Psoas muscle (tissue), 8 donors: ENCODE results near the gene CHRM2. TPM values are rescaled to one million over a fixed set of nuclear protein-coding genes. Genes with fewer than 3 reads are reported as not detected.

ENCODE experiments used
- ATAC-seq, 4 donors: fragments of 200-7000 bp; cut with Tn5 transposase; one replicate each; pipeline ENCODE4 v1.9.1; 2020; ENCODE audit warnings: moderate library complexity in 3 of 4, mild to moderate bottlenecking in 2 of 4
- DNase-seq, 2 donors: peaks; one replicate each; pipeline ENCODE4 v3.0.0-alpha.2; 2020
- H3K27ac ChIP-seq: fragments of 200-600 bp; one replicate; pipeline ENCODE4 v1.8.0; 2022
- H3K27me3 ChIP-seq, 3 donors: fragments of 200-600 bp in 1 of 3; one replicate each; pipeline versions ENCODE4 v1.6.1 to v1.8.0; 2013 to 2022; ENCODE audit warnings: low read length in 2 of 3, mild to moderate bottlenecking in 2 of 3, moderate library complexity in 1 of 3; ENCODE audit not compliant: insufficient read depth in 3 of 3
- H3K36me3 ChIP-seq, 2 donors: fragments of 200-600 bp in 1 of 2; one replicate each; pipeline versions ENCODE4 v1.6.1 to v1.8.0; 2013 to 2022; ENCODE audit warnings: low read depth in 1 of 2, mild to moderate bottlenecking in 1 of 2, moderate library complexity in 1 of 2; ENCODE audit not compliant: insufficient read depth in 1 of 2
- H3K4me1 ChIP-seq: fragments of 200-600 bp; one replicate; pipeline ENCODE4 v1.8.0; 2022
- H3K4me3 ChIP-seq: fragments of 200-600 bp; one replicate; pipeline ENCODE4 v1.8.0; 2022; ENCODE audit warnings: mild to moderate bottlenecking
- H3K9me3 ChIP-seq: fragments of 200-600 bp; one replicate; pipeline ENCODE4 v1.8.0; 2022
- CTCF ChIP-seq: fragments of 200-600 bp; IDR thresholded peaks from one replicate; pipeline ENCODE4 v1.8.0; 2022; ENCODE audit warnings: antibody characterized with exemption
- WGBS, 3 donors: extraction: QIAGEN DNeasy Blood & Tissue Kit; methylation state at CpG; one replicate each; pipeline versions ENCODE4 v1.1.6 to v1.1.7; 2013; 5-methylcytosine and 5-hydroxymethylcytosine counted together
- intact Hi-C, 2 donors: fragments of 100-400 bp; cut with DNase I; formaldehyde crosslinking; loops; one replicate each; pipeline versions ENCODE4 v1.11.0 to v1.14.2; 2022
- polyA plus RNA-seq, 3 donors: library from polyadenylated mRNA; stranded (reverse); fragments of 200-250 nt; gene quantifications; one replicate each; pipeline ENCODE4 v1.2.3, GENCODE V29; 2013
- total RNA-seq, 4 donors: library from RNA; stranded (reverse); fragmentation: NEBNext Ultra II Directional in 2 of 4; extraction: Animal tissue kit (Norgen Biotek cat#: 25700) in 2 of 4; gene quantifications; one replicate each; pipeline versions ENCODE4 v1.2.1 to v1.2.4, GENCODE V29; 2021 to 2023
- donor health status: healthy with polysubstance abuse.
- donor health status: DM: no; HTN: no; CAD: no; lungs with moderate emphysema.
- donor health status: Bipolar disorder and iron deficiency.
- donor health status: healthy.
- donor health status: DM: yes; HTN: yes; CAD: no.
- donor health status: DM: no; HTN: no; CAD: no.
- donor health status: DM: no; HTN: no; CAD: no.
- donor health status: DM: yes; HTN: yes; CAD: no.

The CHRM2 gene
- total and polyA plus RNA-seq, 7 donors = not detected

- no peaks in the 10 kb centered on the region for H3K36me3 ChIP-seq
These were observed 168.3 kb downstream of the CHRM2 start for GRCh38 chr7:137036768-137037167.

GRCh38 chr7:137038706-137039105 is 170.3 kb downstream of the CHRM2 start:
- no peak for TF ChIP-seq CTCF
- no peak overlapping the region for H3K4me3 ChIP-seq
- WGBS, 3 donors = 86 to 91% (median 88%) methylated on average over 2 of the region's 2 CpGs
- intact Hi-C loops = no loop called here
- no peak overlapping the region for H3K27ac ChIP-seq
- H3K36me3 ChIP-seq = no peaks in the 10 kb centered on the region
- H3K27me3 ChIP-seq = peaks cover 0 to under 1% (median 0%) of the 10 kb centered on the region in 3 donors
- H3K4me1 ChIP-seq = no peaks in the 10 kb centered on the region
- no peak for DNase-seq
- no peaks in the 10 kb centered on the region for H3K9me3 ChIP-seq
- ATAC-seq = no peak

More at GRCh38 chr7:137036768-137037167, 168.3 kb downstream of the CHRM2 start:
- Histone ChIP-seq H3K4me3 (no peak overlapping the region), H3K9me3 (no peaks in the 10 kb centered on the region), H3K27me3 (no peaks in the 10 kb centered on the region), H3K27ac (no peak overlapping the region), H3K4me1 (no peaks in the 10 kb centered on the region)
- WGBS, 3 donors = 67 to 71% (median 68%) methylated on average over 2 of the region's 2 CpGs
- ATAC-seq = no peak
- TF ChIP-seq CTCF = no peak
- no peak for DNase-seq
- intact Hi-C loops = no loop called here

GRCh38 chr7:137040745-137041144 is 172.3 kb downstream of the CHRM2 start:
- Histone ChIP-seq H3K4me1 (no peaks in the 10 kb centered on the region), H3K36me3 (no peaks in the 10 kb centered on the region), H3K27me3 (peaks cover 0 to 2% (median 0%) of the 10 kb centered on the region in 3 donors), H3K4me3 (no peak overlapping the region), H3K9me3 (no peaks in the 10 kb centered on the region), H3K27ac (no peak overlapping the region)
- TF ChIP-seq CTCF = no peak
- intact Hi-C loops = no loop called here
- DNase-seq (no peak), ATAC-seq (no peak)
- 81 to 89% (median 84%) methylated on average over 7 of the region's 7 CpGs for WGBS, 3 donors

GRCh38 chr7:137045573-137045972 is 177.1 kb downstream of the CHRM2 start:
- WGBS, 3 donors = 77 to 83% (median 77%) methylated on average over 3 of the region's 3 CpGs
- Histone ChIP-seq H3K9me3 (no peaks in the 10 kb centered on the region), H3K27ac (no peak overlapping the region), H3K4me3 (no peak overlapping the region), H3K4me1 (no peaks in the 10 kb centered on the region), H3K27me3 (peaks cover 0 to 2% (median 0%) of the 10 kb centered on the region in 3 donors), H3K36me3 (no peaks in the 10 kb centered on the region)
- intact Hi-C loops = no loop called here
- no peak for ATAC-seq
- no peak for DNase-seq
- TF ChIP-seq CTCF = no peak

GRCh38 chr7:137069249-137069963 is 201.0 kb downstream of the CHRM2 start:
- no peak overlapping the region for H3K4me3 ChIP-seq
- ATAC-seq (no peak), DNase-seq (no peak)
- H3K4me1 ChIP-seq = no peaks in the 10 kb centered on the region
- no peak overlapping the region for H3K27ac ChIP-seq
- no peaks in the 10 kb centered on the region for H3K9me3 ChIP-seq
- 83 to 87% (median 84%) methylated on average over 8 of the region's 8 CpGs for WGBS, 3 donors
- no peaks in the 10 kb centered on the region for H3K36me3 ChIP-seq
- H3K27me3 ChIP-seq = no peaks in the 10 kb centered on the region
- TF ChIP-seq CTCF = no peak
- intact Hi-C loops = no loop called here
